Prostate gland (tissue), 2 donors: ENCODE data around the gene NR1D1. TPM values are rescaled to one million over a fixed set of nuclear protein-coding genes. Genes with fewer than 3 reads are reported as not detected.

Experiments used
- DNase-seq: peaks from one replicate; pipeline ENCODE4 v3.0.0-alpha.2; 2019; ENCODE audit warnings: low spot score
- H3K27ac ChIP-seq, 2 donors: fragments of 200-600 bp; sonication (generic); 2 replicates each; pipeline ENCODE4 v1.5.1; 2017 to 2019
- H3K27me3 ChIP-seq: fragments of 200-600 bp; sonication (generic); replicated peaks from 2 replicates; pipeline ENCODE4 v1.5.1; 2019; ENCODE audit not compliant: insufficient read depth
- H3K36me3 ChIP-seq, 2 donors: fragments of 200-600 bp; sonication (generic); 1 replicate in 1 of 2; 2 replicates in 1 of 2; pipeline versions ENCODE4 v1.5.1 to v1.8.1; 2017 to 2019
- H3K4me1 ChIP-seq: fragments of 200-600 bp; sonication (generic); replicated peaks from 2 replicates; pipeline ENCODE4 v1.5.1; 2019
- H3K4me3 ChIP-seq, 2 donors: fragments of 200-600 bp; sonication (generic); 2 replicates each; pipeline ENCODE4 v1.5.1; 2017 to 2019
- H3K9me3 ChIP-seq: fragments of 200-600 bp; sonication (generic); 2 replicates; pipeline ENCODE4 v1.5.1; 2017
- POLR2A ChIP-seq: fragments of 450-650 bp; IDR thresholded peaks from one replicate; pipeline ENCODE4 v1.6.1; 2016; ENCODE audit warnings: antibody characterized with exemption, mild to moderate bottlenecking
- POLR2AphosphoS5 ChIP-seq: sonication (generic); formaldehyde crosslinking; IDR thresholded peaks from one replicate; pipeline ENCODE4 v1.6.1; 2017; ENCODE audit warnings: antibody characterized with exemption
- WGBS: methylation state at CpG from one replicate; pipeline ENCODE4 v1.1.5; 2018; 5-methylcytosine and 5-hydroxymethylcytosine counted together
- intact Hi-C: fragments of 100-400 bp; cut with DNase I; formaldehyde crosslinking; loops from one replicate; pipeline ENCODE4 v1.14.2; 2022
- total RNA-seq, 2 donors: library from RNA; depleted of rRNA; stranded (reverse); fragments of >200 nt; gene quantifications; one replicate each; pipeline ENCODE4 v1.1.0, GENCODE V29; 2016
- TF ChIP-seq, protein P1 (sequence below), 4 experiments: fragments of 200-600 bp in 2 of 4; fragments of 450-650 bp in 2 of 4; sonication (generic) in 2 of 4; IDR thresholded peaks; 1 replicate in 3 of 4; 2 replicates in 1 of 4; pipeline ENCODE4 v1.5.1; 2016 to 2019; ENCODE audit warnings: antibody characterized with exemption in 4 of 4, mild to moderate bottlenecking in 2 of 4, moderate library complexity in 2 of 4

Gene NR1D1
- total RNA-seq, 2 donors from 2014 or later, result 10.7 to 35.2 TPM

DNA sequence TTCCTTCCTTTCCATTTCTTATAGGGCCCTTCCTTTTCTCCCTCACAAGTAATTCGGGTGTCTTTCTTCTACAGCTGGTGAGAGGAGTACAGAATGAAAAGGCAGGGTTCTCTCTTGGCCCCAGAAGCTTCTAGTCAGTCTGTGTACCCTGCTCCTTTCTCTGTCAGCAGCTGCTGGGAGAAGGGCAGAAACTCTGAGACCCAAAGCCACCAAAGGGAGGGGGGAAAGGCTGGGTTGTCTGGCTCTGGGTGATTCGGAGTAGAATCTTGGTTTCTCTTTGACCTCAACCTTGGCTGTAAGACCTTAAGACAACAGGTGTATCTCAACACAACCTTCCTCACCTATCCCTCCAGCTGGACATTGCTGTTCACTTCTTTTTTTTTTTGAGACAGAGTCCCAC, 3.3 kb upstream of the NR1D1 start:
- Histone ChIP-seq H3K9me3 (no peaks in the 10 kb centered on the region), H3K27ac (peak overlapping the region; percentile 88 to 97)
- no peak for DNase-seq

DNA sequence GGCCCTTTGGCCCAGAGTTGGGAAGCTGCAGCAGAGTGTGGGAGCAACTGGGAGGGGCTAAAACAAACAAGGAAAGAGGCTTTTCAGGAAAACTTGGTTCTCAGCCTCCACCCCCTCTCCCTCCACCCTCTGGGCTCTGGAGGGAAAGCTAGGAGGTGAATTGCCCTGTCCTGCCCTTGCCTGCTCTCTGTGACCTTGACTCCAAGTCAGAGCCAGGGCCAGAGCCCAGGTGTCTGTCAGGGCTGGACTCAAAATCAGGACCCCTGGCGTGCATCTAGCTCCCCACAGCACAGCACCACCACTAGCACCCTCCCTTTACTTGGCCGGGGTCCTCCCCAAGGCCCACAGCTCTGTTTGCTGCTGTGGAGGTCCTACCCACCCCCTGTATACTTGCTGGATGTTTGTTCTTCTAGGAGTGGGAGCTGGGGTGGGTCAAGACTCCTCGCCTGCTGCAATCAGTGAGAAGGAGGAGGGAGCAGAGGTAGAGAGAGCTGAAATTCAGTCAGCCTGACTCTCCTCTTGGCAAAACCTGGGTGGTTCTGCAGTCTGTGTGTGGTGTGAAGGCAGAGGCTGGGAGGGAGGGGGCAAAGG, 2.8 kb upstream of the NR1D1 start:
- Histone ChIP-seq H3K27me3 (no peaks in the 10 kb centered on the region), H3K4me1 (peaks cover 6% of the 10 kb centered on the region), H3K9me3 (no peaks in the 10 kb centered on the region), H3K36me3 (no peaks in the 10 kb centered on the region), H3K4me3 (no peak overlapping the region), H3K27ac (peak overlapping the region; percentile 88 to 97)
- 40% methylated on average over 3 of the region's 3 CpGs for WGBS
- TF ChIP-seq POLR2A (no peak), POLR2AphosphoS5 (no peak)
- TF ChIP-seq, protein P1, sequence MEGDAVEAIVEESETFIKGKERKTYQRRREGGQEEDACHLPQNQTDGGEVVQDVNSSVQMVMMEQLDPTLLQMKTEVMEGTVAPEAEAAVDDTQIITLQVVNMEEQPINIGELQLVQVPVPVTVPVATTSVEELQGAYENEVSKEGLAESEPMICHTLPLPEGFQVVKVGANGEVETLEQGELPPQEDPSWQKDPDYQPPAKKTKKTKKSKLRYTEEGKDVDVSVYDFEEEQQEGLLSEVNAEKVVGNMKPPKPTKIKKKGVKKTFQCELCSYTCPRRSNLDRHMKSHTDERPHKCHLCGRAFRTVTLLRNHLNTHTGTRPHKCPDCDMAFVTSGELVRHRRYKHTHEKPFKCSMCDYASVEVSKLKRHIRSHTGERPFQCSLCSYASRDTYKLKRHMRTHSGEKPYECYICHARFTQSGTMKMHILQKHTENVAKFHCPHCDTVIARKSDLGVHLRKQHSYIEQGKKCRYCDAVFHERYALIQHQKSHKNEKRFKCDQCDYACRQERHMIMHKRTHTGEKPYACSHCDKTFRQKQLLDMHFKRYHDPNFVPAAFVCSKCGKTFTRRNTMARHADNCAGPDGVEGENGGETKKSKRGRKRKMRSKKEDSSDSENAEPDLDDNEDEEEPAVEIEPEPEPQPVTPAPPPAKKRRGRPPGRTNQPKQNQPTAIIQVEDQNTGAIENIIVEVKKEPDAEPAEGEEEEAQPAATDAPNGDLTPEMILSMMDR (IDR thresholded peaks at IDR 0.05), result no peak
- no peak for DNase-seq
- intact Hi-C loops, result no loop called here

More for the DNA sequence above, 3.3 kb upstream of the NR1D1 start:
- intact Hi-C loops, result no loop called here
- Histone ChIP-seq H3K36me3 (no peaks in the 10 kb centered on the region), H3K4me3 (no peak overlapping the region), H3K4me1 (peaks cover 10% of the 10 kb centered on the region), H3K27me3 (no peaks in the 10 kb centered on the region)
- 41% methylated on average over 2 of the region's 2 CpGs for WGBS
- no peak for TF ChIP-seq POLR2A
- TF ChIP-seq POLR2AphosphoS5, result no peak
- TF ChIP-seq, protein P1 (IDR thresholded peaks at IDR 0.05), result no peak

DNA sequence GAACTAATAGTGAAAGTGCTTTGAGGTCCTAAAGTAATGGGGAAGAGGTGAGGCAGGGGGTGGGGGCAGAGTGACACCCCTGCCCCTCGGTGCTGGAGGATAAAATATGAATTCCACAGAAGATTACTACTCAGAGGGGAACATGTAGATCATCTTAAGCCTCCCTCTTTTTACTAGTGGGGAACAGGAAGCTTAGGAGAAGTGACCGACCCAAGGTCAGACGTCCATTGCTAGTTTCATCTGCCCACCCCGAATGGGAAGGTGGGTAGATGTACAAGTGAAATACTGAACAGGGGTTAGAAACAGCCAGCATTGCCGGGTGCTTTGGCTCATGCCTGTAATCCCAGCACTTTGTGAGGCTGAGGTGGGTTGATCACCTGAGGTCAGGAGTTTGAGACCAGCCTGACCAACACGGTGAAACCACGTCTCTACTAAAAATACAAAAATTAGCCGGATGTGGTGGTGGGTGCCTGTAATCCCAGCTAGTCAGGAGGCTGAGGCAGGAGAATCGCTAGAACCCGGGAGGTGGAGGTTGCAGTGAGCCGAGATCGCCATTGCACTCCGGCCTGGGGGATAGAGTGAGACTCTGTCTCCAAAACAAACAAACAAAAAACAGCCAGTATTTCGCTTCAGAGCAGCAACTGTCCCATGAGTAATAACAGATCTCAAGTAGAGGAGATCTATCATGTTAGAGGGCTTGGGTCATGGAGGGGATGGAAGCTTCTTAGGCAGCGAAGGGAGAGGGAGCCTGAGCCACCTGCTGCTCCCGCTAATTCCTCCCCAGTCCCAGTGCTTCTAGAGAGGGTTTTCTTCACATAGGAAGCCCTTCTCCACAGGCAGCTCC, 1.2 kb upstream of the NR1D1 start:
- H3K27me3 ChIP-seq, result no peaks in the 10 kb centered on the region
- no peaks in the 10 kb centered on the region for H3K4me1 ChIP-seq
- H3K9me3 ChIP-seq, result no peaks in the 10 kb centered on the region
- no peak for TF ChIP-seq POLR2A
- no peak for TF ChIP-seq POLR2AphosphoS5
- TF ChIP-seq, protein P1 (IDR thresholded peaks at IDR 0.05), result no peak
- WGBS, result 77% methylated on average over 16 of the region's 16 CpGs
- H3K36me3 ChIP-seq, result peaks cover 0 to 3% of the 10 kb centered on the region in 2 donors
- H3K4me3 ChIP-seq, result no peak overlapping the region
- intact Hi-C loops, result no loop called here
- H3K27ac ChIP-seq, result peak overlapping the region; percentile 88 to 95
- no peak for DNase-seq

DNA sequence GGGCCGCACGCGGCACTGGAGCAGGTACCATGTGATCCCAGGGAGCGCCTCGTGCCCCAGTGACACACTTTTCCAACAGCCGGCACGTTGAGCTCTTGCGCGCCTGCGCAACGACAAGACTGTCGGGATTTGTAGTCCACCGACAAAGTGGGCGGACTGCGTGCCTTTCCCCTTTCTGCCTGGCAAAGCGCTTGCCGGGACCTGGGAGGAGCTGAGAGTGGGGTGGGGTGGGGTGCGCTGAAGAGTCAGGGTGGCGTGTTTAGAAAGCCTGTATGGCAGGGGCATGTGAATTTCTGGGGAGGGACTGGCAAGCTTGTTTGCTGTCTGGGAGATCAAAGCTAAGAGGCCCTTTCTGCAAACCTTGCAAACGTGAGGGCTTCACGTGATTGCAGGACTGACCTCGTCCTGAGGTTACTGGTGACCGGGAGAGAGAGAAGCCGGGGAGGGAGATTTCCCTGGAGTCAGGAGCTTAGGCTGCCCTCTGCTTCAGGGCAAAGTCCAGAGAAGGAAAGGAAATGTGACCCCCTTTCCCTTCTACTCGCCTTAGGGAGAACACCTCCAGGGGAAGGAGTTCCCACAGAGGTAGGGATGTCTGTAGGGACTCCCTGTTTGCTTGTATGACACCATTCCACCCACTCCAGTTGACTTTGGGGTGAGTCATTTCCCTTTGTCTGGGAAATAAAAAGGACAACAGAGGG, 429 bp upstream of the NR1D1 start:
- intact Hi-C loops, result no loop called here
- no peaks in the 10 kb centered on the region for H3K4me1 ChIP-seq
- under 1% methylated on average over 25 of the region's 25 CpGs for WGBS

More for the DNA sequence above, 429 bp upstream of the NR1D1 start:
- peak overlapping the region; percentile 54 to 65 for H3K4me3 ChIP-seq
- DNase-seq, result peak; percentile 99
- peak; percentile 99 for TF ChIP-seq POLR2AphosphoS5
- TF ChIP-seq POLR2A, result peak; percentile 13
- TF ChIP-seq, protein P1 (IDR thresholded peaks at IDR 0.05), result peak in 1 of 4 experiments; percentile 25
- no peaks in the 10 kb centered on the region for H3K27me3 ChIP-seq
- no peaks in the 10 kb centered on the region for H3K9me3 ChIP-seq
- peak overlapping the region; percentile 88 to 95 for H3K27ac ChIP-seq
- H3K36me3 ChIP-seq, result peaks cover 0 to 5% of the 10 kb centered on the region in 2 donors
